ENCODE data around the gene PARD3.

DNA sequence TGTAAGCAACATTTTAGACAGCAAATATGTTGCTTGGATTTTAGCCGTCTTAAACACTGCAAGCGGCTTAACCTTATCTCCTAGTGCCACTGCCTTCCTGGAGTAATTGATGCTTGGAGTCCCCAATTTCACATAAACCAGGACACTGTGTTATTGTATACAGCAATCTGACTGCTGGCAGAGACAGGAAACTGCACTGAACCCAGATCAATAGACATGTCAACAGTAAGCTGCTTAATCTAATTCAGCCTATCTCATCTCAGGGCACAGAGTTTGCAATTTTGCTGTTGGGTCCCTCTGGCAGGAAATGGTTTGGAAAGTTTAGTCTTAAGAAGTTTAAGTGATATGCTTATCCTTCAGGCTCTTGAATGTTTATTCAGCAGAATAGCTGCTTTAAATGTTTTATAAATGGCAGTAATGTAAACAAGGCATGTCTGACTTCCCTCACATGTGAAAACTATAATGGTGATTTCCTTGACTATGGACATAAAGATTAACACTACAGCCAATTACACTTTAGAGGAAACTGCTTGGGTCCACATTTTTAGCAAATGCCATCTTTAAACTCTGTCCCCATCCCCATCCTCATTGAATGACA is 598.6 kb downstream of the PARD3 start:
- TF ChIP-seq, protein P1, sequence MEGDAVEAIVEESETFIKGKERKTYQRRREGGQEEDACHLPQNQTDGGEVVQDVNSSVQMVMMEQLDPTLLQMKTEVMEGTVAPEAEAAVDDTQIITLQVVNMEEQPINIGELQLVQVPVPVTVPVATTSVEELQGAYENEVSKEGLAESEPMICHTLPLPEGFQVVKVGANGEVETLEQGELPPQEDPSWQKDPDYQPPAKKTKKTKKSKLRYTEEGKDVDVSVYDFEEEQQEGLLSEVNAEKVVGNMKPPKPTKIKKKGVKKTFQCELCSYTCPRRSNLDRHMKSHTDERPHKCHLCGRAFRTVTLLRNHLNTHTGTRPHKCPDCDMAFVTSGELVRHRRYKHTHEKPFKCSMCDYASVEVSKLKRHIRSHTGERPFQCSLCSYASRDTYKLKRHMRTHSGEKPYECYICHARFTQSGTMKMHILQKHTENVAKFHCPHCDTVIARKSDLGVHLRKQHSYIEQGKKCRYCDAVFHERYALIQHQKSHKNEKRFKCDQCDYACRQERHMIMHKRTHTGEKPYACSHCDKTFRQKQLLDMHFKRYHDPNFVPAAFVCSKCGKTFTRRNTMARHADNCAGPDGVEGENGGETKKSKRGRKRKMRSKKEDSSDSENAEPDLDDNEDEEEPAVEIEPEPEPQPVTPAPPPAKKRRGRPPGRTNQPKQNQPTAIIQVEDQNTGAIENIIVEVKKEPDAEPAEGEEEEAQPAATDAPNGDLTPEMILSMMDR (IDR thresholded peaks at IDR 0.05), result no peak
- no peak for TF ChIP-seq POLR2A (IDR thresholded peaks at IDR 0.05)
